ENCODE data around the gene IKZF1. TPM values are rescaled to one million over a fixed set of nuclear protein-coding genes. Genes with fewer than 3 reads are reported as not detected.

IKZF1 gene
- total and polyA plus RNA-seq, 9 of the 15 experiments (the other 6 are each of a cell fraction or from before 2014, with no cell fraction given) = 12.6 to 85.3 (median 44.7) TPM

GRCh38 chr7:50449881-50450589 is 145.5 kb downstream of the IKZF1 start, which contains the start of gene FIGNL1 (continued):
- no peak for TF ChIP-seq ZNF696 (CRISPR knock-in tag; conservative IDR thresholded peaks at IDR 0.05)
- TF ChIP-seq LEF1 (IDR thresholded peaks at IDR 0.05) = no peak
- TF ChIP-seq CC2D1A (IDR thresholded peaks at IDR 0.05) = no peak
- no peak for TF ChIP-seq GTF2A2 (tag; IDR thresholded peaks at IDR 0.05)
- peak; percentile 16; the same call in 1 of the 2 replicates for TF ChIP-seq MYNN (IDR thresholded peaks at IDR 0.05)
- no peak for TF ChIP-seq MYNN (CRISPR knock-in tag; IDR thresholded peaks at IDR 0.05)
- peak; percentile 59 for TF ChIP-seq MYC (IDR thresholded peaks at IDR 0.05; ENCODE audit: low read depth, low read length)
- TF ChIP-seq MYC (CRISPR knock-in tag; IDR thresholded peaks at IDR 0.05; ENCODE audit: borderline replicate concordance, low read depth) = no peak
- TF ChIP-seq ZNF212 (CRISPR knock-in tag; IDR thresholded peaks at IDR 0.05) = no peak
- TF ChIP-seq KDM2B (CRISPR knock-in tag; IDR thresholded peaks at IDR 0.05) = no peak
- peak in 1 of 2 experiments; percentile 8; a peak in 1 of 4 replicates for TF ChIP-seq SIN3A (IDR thresholded peaks at IDR 0.05; ENCODE audit: borderline replicate concordance in 2 of 2, control insufficient read depth in 1 of 2, low read depth in 2 of 2, low read length in 2 of 2)
- TF ChIP-seq PHF8 (IDR thresholded peaks at IDR 0.05; ENCODE audit: borderline replicate concordance, low read length) = peak; percentile 79; the same call in 1 of the 2 replicates
- TF ChIP-seq SMAD4 (CRISPR knock-in tag; conservative IDR thresholded peaks at IDR 0.05) = no peak; the same call in 1 of the 2 replicates
- TF ChIP-seq DDX20 (tag; IDR thresholded peaks at IDR 0.05; ENCODE audit: low read depth) = no peak
- no peak for TF ChIP-seq RAD51 (IDR thresholded peaks at IDR 0.05; ENCODE audit: borderline replicate concordance, low read depth)
- no peak for TF ChIP-seq ETV6 (IDR thresholded peaks at IDR 0.05; ENCODE audit: borderline replicate concordance in 1 of 2, low read depth in 2 of 2, low read length in 1 of 2)
- peak; percentile 50; the same call in 1 of the 2 replicates for TF ChIP-seq ETV6 (CRISPR knock-in tag; IDR thresholded peaks at IDR 0.05; ENCODE audit: borderline replicate concordance)
- TF ChIP-seq ZNF277 (CRISPR knock-in tag; IDR thresholded peaks at IDR 0.05; ENCODE audit: borderline replicate concordance) = no peak
- peak; percentile 36; the same call in 1 of the 2 replicates for TF ChIP-seq VEZF1 (CRISPR knock-in tag; IDR thresholded peaks at IDR 0.05)
- no peak for TF ChIP-seq MTA2 (IDR thresholded peaks at IDR 0.05; ENCODE audit: low read depth)
- peak; percentile 50; the same call in 1 of the 2 replicates for TF ChIP-seq ZFP91 (CRISPR knock-in tag; IDR thresholded peaks at IDR 0.05)
- no peak for TF ChIP-seq ZNF408 (CRISPR knock-in tag; IDR thresholded peaks at IDR 0.05; ENCODE audit: low read depth)
- peak; percentile 83 for TF ChIP-seq KDM5B (IDR thresholded peaks at IDR 0.05; ENCODE audit: insufficient replicate concordance, low read depth, low read length)
- peak; percentile 64 for TF ChIP-seq PKNOX1 (IDR thresholded peaks at IDR 0.05)
